GM18520 (cell line): Measurements from ENCODE around the gene EMP3.
"Not testable (repeated sequence)": the region's sequence is repeated elsewhere in the genome, so short reads cannot be mapped to it uniquely, and the experiment has no call there.

Source experiments
- ATAC-seq: cut with Tn5 transposase; IDR thresholded peaks from one replicate; pipeline ENCODE4 v1.9.1; 2021; ENCODE audit not compliant: unreplicated experiment

Gene EMP3

GRCh38 chr19:48371367-48371766 is 46.0 kb downstream of the EMP3 start:
- ATAC-seq = no peak

DNA sequence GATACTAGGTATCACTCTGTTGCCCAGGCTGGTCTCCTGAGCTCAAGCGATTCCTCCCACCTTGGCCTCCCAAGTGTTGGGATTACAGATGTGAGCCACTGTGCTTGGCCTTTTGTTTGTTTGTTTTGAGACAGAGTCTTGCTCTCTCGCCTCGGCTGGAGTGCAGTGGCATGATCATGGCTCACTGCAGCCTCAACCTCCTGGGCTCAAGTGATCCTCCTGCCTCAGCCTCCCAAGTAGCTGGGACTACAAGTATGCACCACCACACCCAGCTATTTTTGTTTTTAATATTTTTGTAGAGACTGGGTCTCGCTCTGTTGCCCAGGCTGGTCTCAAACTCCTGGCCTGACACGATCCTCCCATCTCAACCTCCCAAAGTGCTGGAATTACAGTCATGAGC is 46.4 kb downstream of the EMP3 start:
- ATAC-seq = not testable (repeated sequence)

- no peak for ATAC-seq
Measured at GRCh38 chr19:48372904-48373303, 47.6 kb downstream of the EMP3 start.

DNA sequence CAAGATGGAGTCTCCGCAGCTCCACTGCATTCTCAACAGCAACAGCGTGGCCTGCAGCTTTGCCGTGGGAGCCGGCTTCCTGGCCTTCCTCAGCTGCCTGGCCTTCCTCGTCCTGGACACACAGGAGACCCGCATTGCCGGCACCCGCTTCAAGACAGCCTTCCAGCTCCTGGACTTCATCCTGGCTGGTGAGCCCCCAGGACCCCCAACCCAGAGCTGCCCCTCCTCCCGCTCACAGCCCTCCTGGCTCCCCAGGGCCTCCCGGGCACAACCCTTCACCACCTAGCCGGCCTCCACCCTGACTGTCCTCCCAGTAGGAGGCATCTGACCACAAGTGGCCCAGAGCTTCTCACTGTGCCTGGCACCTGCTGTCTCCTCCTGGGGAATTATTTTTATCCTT is 48.2 kb downstream of the EMP3 start:
- no peak for ATAC-seq

DNA sequence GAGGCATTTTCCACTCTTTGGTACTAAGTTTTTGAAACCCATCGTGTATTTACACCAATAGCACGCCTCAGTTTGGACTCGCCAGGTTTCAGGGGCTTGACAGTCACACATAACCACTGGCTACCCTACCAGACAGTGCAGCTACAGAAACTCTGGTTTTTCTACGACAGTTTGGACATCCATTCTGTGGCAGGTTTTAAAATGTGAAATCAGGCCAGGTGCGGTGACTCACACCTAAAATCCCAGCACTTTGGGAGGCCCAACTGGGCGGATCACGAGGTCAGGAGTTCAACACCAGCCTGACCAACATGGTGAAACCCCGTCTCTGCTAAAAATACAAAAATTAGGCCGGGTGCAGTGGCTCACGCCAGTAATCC is 52.8 kb downstream of the EMP3 start:
- ATAC-seq = no peak

- ATAC-seq = no peak
Measured at GRCh38 chr19:48379058-48379457, 53.7 kb downstream of the EMP3 start.
